Stimulated activated naive CD8-positive, alpha-beta T cell treated with anti-CD3 and anti-CD28 coated beads, Interleukin-15, Interleukin-2, amounts not matched to agents 100 U/mL and 50 U/mL, for 24 hours (primary cell): Measurements from ENCODE around the gene FGF12.
"Not testable (repeated sequence)": the region's sequence is repeated elsewhere in the genome, so short reads cannot be mapped to it uniquely, and the experiment has no call there.

ENCODE experiments used
- ATAC-seq: fragments of 150-1000 bp; cut with Tn5 transposase; one replicate; pipeline ENCODE4 v1.10.0; 2021
- DNase-seq: peaks from one replicate; pipeline ENCODE4 v3.0.0; 2021

Gene FGF12

GRCh38 chr3:192727032-192727847 lies at the start of gene FGF12:
Gene FGF12, minus strand, starts transcription at chr3:192727541.
- ATAC-seq (no peak), DNase-seq (peak; percentile 3)

GRCh38 chr3:192774341-192774740 lies 47.0 kb upstream of the FGF12 start:
- not testable (repeated sequence) for ATAC-seq, DNase-seq

- DNase-seq (no peak), ATAC-seq (no peak)
Observed at GRCh38 chr3:192772240-192772894, 45.0 kb upstream of the FGF12 start.

- no peak for ATAC-seq
- DNase-seq, result no peak
Observed at GRCh38 chr3:192758654-192759053, 31.3 kb upstream of the FGF12 start.

GRCh38 chr3:192751148-192751547 lies 23.8 kb upstream of the FGF12 start:
- ATAC-seq (no peak), DNase-seq (no peak)

GRCh38 chr3:192750201-192750600 lies 22.9 kb upstream of the FGF12 start:
- no peak for DNase-seq
- no peak for ATAC-seq

GRCh38 chr3:192747746-192748145 lies 20.4 kb upstream of the FGF12 start:
- no peak for ATAC-seq

GRCh38 chr3:192747145-192747544 lies 19.8 kb upstream of the FGF12 start:
- DNase-seq (no peak), ATAC-seq (no peak)

More at GRCh38 chr3:192747746-192748145, 20.4 kb upstream of the FGF12 start:
- DNase-seq, result no peak

GRCh38 chr3:192745150-192745549 lies 17.8 kb upstream of the FGF12 start:
- no peak for DNase-seq
- no peak for ATAC-seq

GRCh38 chr3:192744604-192745003 lies 17.3 kb upstream of the FGF12 start:
- ATAC-seq, DNase-seq: not testable (repeated sequence)

GRCh38 chr3:192737506-192737905 lies 10.2 kb upstream of the FGF12 start:
- no peak for DNase-seq
- no peak for ATAC-seq

- no peak for ATAC-seq
Observed at GRCh38 chr3:192731233-192731632, 3.9 kb upstream of the FGF12 start.

GRCh38 chr3:192726385-192726784 lies 956 bp downstream of the FGF12 start:
- DNase-seq (no peak), ATAC-seq (no peak)

More at GRCh38 chr3:192731233-192731632, 3.9 kb upstream of the FGF12 start:
- DNase-seq, result no peak

- DNase-seq (no peak), ATAC-seq (no peak)
Observed at GRCh38 chr3:192719964-192720363, 7.4 kb downstream of the FGF12 start.

GRCh38 chr3:192718156-192718555 lies 9.2 kb downstream of the FGF12 start:
- DNase-seq (no peak), ATAC-seq (no peak)

- ATAC-seq, result no peak
- DNase-seq, result no peak
Observed at GRCh38 chr3:192715126-192715525, 12.2 kb downstream of the FGF12 start.

GRCh38 chr3:192711126-192711525 lies 16.2 kb downstream of the FGF12 start:
- not testable (repeated sequence) for ATAC-seq, DNase-seq

GRCh38 chr3:192710366-192710765 lies 17.0 kb downstream of the FGF12 start:
- DNase-seq (no peak), ATAC-seq (no peak)

GRCh38 chr3:192706272-192706671 lies 21.1 kb downstream of the FGF12 start:
- DNase-seq (no peak), ATAC-seq (no peak)

- DNase-seq, result no peak
Observed at GRCh38 chr3:192700885-192701284, 26.5 kb downstream of the FGF12 start.

GRCh38 chr3:192696943-192697587 lies 30.3 kb downstream of the FGF12 start:
- ATAC-seq (no peak), DNase-seq (no peak)

More at GRCh38 chr3:192700885-192701284, 26.5 kb downstream of the FGF12 start:
- ATAC-seq, result no peak

- no peak for DNase-seq
- ATAC-seq, result no peak
Observed at GRCh38 chr3:192687488-192688152, 39.7 kb downstream of the FGF12 start.
